ENCODE data around the gene SMIM15. TPM values are rescaled to one million over a fixed set of nuclear protein-coding genes. Genes with fewer than 3 reads are reported as not detected.

Gene SMIM15
- total RNA-seq, 1 experiment from 2014 or later, result 58.2 TPM

DNA sequence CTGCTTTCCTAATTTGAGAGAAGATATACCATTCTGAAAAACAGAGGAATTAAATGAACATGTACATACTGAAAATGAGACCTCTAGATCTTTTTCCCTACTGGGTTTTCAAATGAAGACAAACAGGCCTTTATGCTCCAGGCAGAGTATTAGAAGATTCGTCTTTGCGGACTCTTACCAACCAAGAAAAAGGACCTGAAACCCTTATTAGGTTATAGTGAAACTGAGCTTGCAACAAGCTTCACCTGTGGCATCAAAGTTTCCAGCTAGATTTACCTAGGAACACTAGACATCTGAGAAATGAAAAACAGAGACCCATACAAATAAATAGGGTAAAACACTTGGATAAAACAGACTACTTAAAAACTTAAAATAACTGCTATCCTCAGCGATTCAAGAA, 46.3 kb downstream of the SMIM15 start:
- H3K27ac ChIP-seq, result no peak overlapping the region

DNA sequence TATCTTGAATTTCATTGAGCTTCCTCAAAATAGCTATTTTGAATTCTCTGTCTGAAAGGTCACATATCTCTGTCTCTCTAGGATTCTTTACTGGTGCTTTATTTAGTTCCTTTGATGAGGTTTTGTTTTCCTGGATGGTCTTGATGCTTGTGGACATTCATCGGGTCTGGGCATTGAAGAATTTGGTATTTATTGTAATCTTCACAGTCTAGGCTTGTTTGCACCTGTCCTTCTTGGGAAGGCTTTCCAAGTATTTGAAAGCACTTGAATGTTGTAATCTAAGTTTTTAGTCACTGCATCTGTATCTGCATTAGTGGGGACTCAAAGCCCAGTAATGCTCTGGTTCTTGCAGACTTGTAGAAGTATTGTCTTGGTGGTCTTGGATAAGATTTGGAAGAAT, 47.8 kb downstream of the SMIM15 start:
- Histone ChIP-seq H3K4me3 (no peak overlapping the region), H3K9me3 (ENCODE audit: insufficient read depth, low read depth) (no peaks in the 10 kb centered on the region), H3K36me3 (ENCODE audit: low read depth) (no peaks in the 10 kb centered on the region; the same call in 1 of the 2 replicates), H3K27me3 (ENCODE audit: insufficient read depth, low read depth) (no peaks in the 10 kb centered on the region), H3K4me1 (replicated peaks; ENCODE audit: insufficient read depth) (no peaks in the 10 kb centered on the region), H3K9me2 (ENCODE audit: insufficient read depth) (no peaks in the 10 kb centered on the region), H3F3A (ENCODE audit: insufficient read depth, low read depth) (no peaks in the 10 kb centered on the region), H3K79me2 (ENCODE audit: low read depth) (no peaks in the 10 kb centered on the region), H4K20me1 (ENCODE audit: insufficient read depth) (no peaks in the 10 kb centered on the region), H2AFZ (no peak overlapping the region), H3K4me2 (no peak overlapping the region), H3K27ac (no peak overlapping the region)
- ChIA-PET CTCF (no interaction called here), POLR2A (ENCODE audit: unreplicated experiment) (no interaction called here)
- no peak for TF ChIP-seq EZH2 (IDR thresholded peaks at IDR 0.05; ENCODE audit: low read depth)
- TF ChIP-seq, protein P1, sequence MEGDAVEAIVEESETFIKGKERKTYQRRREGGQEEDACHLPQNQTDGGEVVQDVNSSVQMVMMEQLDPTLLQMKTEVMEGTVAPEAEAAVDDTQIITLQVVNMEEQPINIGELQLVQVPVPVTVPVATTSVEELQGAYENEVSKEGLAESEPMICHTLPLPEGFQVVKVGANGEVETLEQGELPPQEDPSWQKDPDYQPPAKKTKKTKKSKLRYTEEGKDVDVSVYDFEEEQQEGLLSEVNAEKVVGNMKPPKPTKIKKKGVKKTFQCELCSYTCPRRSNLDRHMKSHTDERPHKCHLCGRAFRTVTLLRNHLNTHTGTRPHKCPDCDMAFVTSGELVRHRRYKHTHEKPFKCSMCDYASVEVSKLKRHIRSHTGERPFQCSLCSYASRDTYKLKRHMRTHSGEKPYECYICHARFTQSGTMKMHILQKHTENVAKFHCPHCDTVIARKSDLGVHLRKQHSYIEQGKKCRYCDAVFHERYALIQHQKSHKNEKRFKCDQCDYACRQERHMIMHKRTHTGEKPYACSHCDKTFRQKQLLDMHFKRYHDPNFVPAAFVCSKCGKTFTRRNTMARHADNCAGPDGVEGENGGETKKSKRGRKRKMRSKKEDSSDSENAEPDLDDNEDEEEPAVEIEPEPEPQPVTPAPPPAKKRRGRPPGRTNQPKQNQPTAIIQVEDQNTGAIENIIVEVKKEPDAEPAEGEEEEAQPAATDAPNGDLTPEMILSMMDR (conservative IDR thresholded peaks at IDR 0.05), result no peak
- intact Hi-C loops (cut with micrococcal nuclease; ENCODE audit: unreplicated experiment), result no loop called here
- DNase-seq, result no peak
- no TSS peak for BruUV-seq (replicated peaks)

More for the DNA sequence above, 46.3 kb downstream of the SMIM15 start:
- Histone ChIP-seq H3F3A (ENCODE audit: insufficient read depth, low read depth) (no peaks in the 10 kb centered on the region), H3K36me3 (ENCODE audit: low read depth) (no peaks in the 10 kb centered on the region; the same call in 1 of the 2 replicates), H3K9me3 (ENCODE audit: insufficient read depth, low read depth) (no peaks in the 10 kb centered on the region), H3K79me2 (ENCODE audit: low read depth) (no peaks in the 10 kb centered on the region), H3K4me2 (no peak overlapping the region), H3K4me3 (no peak overlapping the region), H4K20me1 (ENCODE audit: insufficient read depth) (no peaks in the 10 kb centered on the region), H3K27me3 (ENCODE audit: insufficient read depth, low read depth) (no peaks in the 10 kb centered on the region), H2AFZ (no peak overlapping the region), H3K4me1 (replicated peaks; ENCODE audit: insufficient read depth) (no peaks in the 10 kb centered on the region), H3K9me2 (ENCODE audit: insufficient read depth) (no peaks in the 10 kb centered on the region)
- no TSS peak for BruUV-seq (replicated peaks)
- POLR2A ChIA-PET (ENCODE audit: unreplicated experiment), result interaction anchor here (0.7 kb wide), 1 partner anchor 216 kb away, joined by 5 read pairs; no protein-coding TSS in a partner anchor
- TF ChIP-seq, protein P1 (conservative IDR thresholded peaks at IDR 0.05), result no peak
- no peak for TF ChIP-seq EZH2 (IDR thresholded peaks at IDR 0.05; ENCODE audit: low read depth)
- CTCF ChIA-PET, result no interaction called here
- no peak for DNase-seq
- intact Hi-C loops (cut with micrococcal nuclease; ENCODE audit: unreplicated experiment), result no loop called here

Other genes with a start within 250 kb of the SMIM15 start
- gene ERCC8, start 217.4 kb downstream of the SMIM15 start, total RNA-seq (2021), result 8.7 and 13.0 TPM in 2 replicates
- gene NDUFAF2, start 217.3 kb downstream of the SMIM15 start, total RNA-seq (2021), result 20.7 and 42.7 TPM in 2 replicates
- 9.7 and 12.9 TPM in 2 replicates for gene ZSWIM6, start 169.8 kb upstream of the SMIM15 start, total RNA-seq (2021)